Ascending aorta (tissue), 2 donors: ENCODE results near the gene CNIH2. TPM values are rescaled to one million over a fixed set of nuclear protein-coding genes. Genes with fewer than 3 reads are reported as not detected.

Source experiments
- DNase-seq, 2 donors: peaks; one replicate each; pipeline ENCODE4 v3.0.0-alpha.2; 2019; ENCODE audit warnings: low spot score in 2 of 2
- H3K27ac ChIP-seq, 2 donors: fragments of 200-600 bp; sonication (generic); one replicate each; pipeline ENCODE4 v1.5.1; 2016 to 2017; ENCODE audit warnings: mild to moderate bottlenecking in 1 of 2
- H3K27me3 ChIP-seq: fragments of 200-600 bp; sonication (generic); one replicate; pipeline ENCODE4 v1.5.1; 2017
- H3K36me3 ChIP-seq, 2 donors: fragments of 200-600 bp; sonication (generic); one replicate each; pipeline ENCODE4 v1.5.1; 2016
- H3K4me1 ChIP-seq, 2 donors: fragments of 200-600 bp; sonication (generic); one replicate each; pipeline ENCODE4 v1.5.1; 2016 to 2017; ENCODE audit warnings: mild to moderate bottlenecking in 1 of 2
- H3K4me3 ChIP-seq, 2 donors: fragments of 200-600 bp; sonication (generic); one replicate each; pipeline ENCODE4 v1.5.1; 2016 to 2017; ENCODE audit warnings: mild to moderate bottlenecking in 1 of 2
- H3K9me3 ChIP-seq, 2 donors: fragments of 200-600 bp; sonication (generic); one replicate each; pipeline ENCODE4 v1.5.1; 2016
- intact Hi-C: fragments of 100-400 bp; cut with DNase I; formaldehyde crosslinking; loops from one replicate; pipeline ENCODE4 v1.15.1; 2023
- total RNA-seq: library from RNA; depleted of rRNA; stranded (reverse); fragments of >200 nt; gene quantifications from one replicate; pipeline ENCODE4 v1.1.0, GENCODE V29; 2016
- TF ChIP-seq, protein P1 (sequence below), 3 experiments: fragments of 200-600 bp in 2 of 3; fragments of 450-650 bp in 1 of 3; sonication (generic) in 2 of 3; IDR thresholded peaks; one replicate each; pipeline ENCODE4 v1.5.1; 2016 to 2019; ENCODE audit warnings: antibody characterized with exemption in 3 of 3, mild to moderate bottlenecking in 1 of 3, moderate library complexity in 1 of 3

CNIH2 gene
- total RNA-seq = not detected

DNA sequence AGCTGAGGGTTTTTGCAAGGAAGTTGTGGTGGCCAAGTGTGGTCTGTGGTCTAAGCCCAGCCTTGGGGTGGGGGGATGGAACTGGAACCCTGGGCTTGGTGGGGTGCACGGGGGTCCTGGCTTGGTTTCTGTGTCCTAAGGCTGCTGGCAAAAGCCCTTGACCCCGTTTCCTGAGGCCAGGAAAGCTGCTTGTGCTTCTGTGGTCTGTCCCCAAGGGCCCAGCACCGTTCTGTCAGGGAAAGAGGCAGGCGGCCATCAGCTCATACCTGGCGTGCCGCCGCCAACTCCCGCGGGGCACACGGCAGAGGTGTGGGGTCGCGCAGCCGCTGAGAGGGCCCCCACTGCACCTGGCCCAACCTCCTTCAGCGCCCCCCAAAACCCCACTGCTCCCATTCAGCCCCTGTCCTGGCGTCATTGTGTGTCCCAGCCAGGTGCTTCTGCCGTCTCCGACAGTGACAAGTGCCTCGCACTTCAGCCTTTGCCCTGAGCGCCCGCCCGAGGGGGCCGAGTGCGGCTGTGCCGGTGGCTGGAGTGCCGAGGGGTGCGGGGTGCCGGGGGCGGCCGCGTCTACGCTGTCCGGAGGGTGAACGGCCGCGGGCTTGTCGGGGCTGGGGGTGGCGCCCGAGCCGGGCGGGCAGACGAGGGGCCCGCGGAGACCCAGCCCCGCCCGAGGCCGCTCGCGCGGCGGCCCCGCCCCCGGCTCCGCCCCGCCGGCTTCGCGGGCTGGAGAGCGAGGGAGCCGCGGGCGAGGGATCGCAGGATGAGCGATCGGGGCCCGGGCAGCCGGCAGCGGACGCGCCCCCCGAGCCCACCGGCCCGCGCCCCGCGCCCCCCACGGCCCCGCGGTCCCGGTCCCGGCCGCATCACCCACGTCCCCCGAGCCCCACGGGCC, at the start of gene CNIH2:
TSS of gene CNIH2 (plus strand) at position 705 of the 892 bp plus-strand sequence. CDS start 282 bp downstream, outside the sequence.
- peaks cover 2 to 17% of the 10 kb centered on the region in 2 donors for H3K4me1 ChIP-seq
- peaks cover 34 to 38% of the 10 kb centered on the region in 2 donors for H3K36me3 ChIP-seq
- peak within 1 kb of the TSS; percentile 42 to 56 for H3K4me3 ChIP-seq
- no peak for DNase-seq
- intact Hi-C loops = no loop called here
- no peaks in the 10 kb centered on the region for H3K9me3 ChIP-seq
- peak within 1 kb of the TSS; percentile 22 to 40 for H3K27ac ChIP-seq
- TF ChIP-seq, protein P1, sequence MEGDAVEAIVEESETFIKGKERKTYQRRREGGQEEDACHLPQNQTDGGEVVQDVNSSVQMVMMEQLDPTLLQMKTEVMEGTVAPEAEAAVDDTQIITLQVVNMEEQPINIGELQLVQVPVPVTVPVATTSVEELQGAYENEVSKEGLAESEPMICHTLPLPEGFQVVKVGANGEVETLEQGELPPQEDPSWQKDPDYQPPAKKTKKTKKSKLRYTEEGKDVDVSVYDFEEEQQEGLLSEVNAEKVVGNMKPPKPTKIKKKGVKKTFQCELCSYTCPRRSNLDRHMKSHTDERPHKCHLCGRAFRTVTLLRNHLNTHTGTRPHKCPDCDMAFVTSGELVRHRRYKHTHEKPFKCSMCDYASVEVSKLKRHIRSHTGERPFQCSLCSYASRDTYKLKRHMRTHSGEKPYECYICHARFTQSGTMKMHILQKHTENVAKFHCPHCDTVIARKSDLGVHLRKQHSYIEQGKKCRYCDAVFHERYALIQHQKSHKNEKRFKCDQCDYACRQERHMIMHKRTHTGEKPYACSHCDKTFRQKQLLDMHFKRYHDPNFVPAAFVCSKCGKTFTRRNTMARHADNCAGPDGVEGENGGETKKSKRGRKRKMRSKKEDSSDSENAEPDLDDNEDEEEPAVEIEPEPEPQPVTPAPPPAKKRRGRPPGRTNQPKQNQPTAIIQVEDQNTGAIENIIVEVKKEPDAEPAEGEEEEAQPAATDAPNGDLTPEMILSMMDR (IDR thresholded peaks at IDR 0.05) = no peak
- no peaks in the 10 kb centered on the region for H3K27me3 ChIP-seq

DNA sequence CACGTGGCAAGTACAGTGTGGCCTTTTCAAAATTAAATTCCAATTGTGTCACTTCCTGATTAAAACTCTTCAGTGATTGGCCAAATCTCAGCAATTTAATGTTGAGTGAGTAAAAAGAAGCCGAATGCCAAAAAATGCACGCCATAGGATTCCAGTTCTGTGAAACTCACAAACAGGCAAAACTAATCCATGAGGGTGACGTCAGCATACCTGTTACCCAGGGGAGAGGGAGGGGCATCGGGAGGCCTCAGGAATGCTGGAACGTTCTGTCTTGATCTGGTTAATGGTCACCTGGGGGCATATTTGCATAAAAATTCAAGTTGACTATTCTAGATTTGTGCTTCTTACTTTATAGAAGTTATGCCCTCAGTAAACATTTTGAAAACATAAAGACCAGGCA, 49.5 kb upstream of the CNIH2 start:
- no peak overlapping the region for H3K4me3 ChIP-seq
- intact Hi-C loops = no loop called here
- no peak overlapping the region for H3K27ac ChIP-seq
- H3K27me3 ChIP-seq = no peaks in the 10 kb centered on the region
- H3K9me3 ChIP-seq = no peaks in the 10 kb centered on the region
- TF ChIP-seq, protein P1 (IDR thresholded peaks at IDR 0.05) = no peak
- no peak for DNase-seq
- no peaks in the 10 kb centered on the region for H3K4me1 ChIP-seq
- H3K36me3 ChIP-seq = peaks cover 49 to 72% of the 10 kb centered on the region in 2 donors

DNA sequence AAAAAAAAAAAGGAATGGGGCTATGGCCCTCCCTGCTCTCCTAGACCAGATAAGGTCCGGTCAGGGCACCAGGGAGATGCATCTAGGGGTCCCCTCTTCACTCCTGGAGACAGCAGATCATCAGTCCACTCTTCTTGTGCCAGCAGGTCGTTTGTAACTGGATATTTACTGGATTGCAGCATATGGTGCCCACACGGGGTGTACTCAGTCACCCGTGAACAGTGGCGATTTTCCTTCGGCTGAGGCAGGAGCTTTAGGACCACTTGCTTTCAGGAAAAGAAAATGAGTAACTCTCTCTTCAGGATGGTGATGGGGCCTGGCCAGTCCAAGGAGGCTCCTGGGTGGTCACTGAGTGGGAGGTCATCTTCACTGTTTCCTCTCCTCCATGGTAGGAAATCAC, 47.8 kb upstream of the CNIH2 start:
- Histone ChIP-seq H3K4me3 (no peak overlapping the region), H3K4me1 (no peaks in the 10 kb centered on the region), H3K36me3 (peaks cover 64 to 72% of the 10 kb centered on the region in 2 donors), H3K9me3 (no peaks in the 10 kb centered on the region), H3K27me3 (no peaks in the 10 kb centered on the region), H3K27ac (no peak overlapping the region)
- intact Hi-C loops = no loop called here
- TF ChIP-seq, protein P1 (IDR thresholded peaks at IDR 0.05) = no peak
- DNase-seq = no peak

DNA sequence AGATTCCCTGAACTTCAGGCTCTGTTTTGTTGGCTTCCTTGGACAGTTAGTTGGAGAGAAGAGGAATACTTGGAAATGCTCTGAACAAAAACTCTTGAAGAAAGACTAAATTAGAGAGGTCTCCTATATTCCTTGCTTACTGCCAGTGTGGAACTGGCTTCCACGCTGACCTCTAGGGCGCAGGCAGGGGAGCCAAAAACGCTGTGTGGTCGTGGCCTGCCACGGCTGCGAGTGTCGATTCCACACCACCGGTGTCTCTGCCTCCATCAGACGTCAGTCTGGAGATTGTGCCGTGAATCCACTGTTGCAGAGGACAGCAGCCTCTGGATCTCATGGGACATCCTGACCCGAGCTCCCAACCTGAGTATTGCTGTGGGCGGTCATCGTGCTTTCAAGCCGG, 47.0 kb upstream of the CNIH2 start:
- TF ChIP-seq, protein P1 (IDR thresholded peaks at IDR 0.05) = no peak
- peaks cover 72 to 79% of the 10 kb centered on the region in 2 donors for H3K36me3 ChIP-seq
- intact Hi-C loops = no loop called here

DNA sequence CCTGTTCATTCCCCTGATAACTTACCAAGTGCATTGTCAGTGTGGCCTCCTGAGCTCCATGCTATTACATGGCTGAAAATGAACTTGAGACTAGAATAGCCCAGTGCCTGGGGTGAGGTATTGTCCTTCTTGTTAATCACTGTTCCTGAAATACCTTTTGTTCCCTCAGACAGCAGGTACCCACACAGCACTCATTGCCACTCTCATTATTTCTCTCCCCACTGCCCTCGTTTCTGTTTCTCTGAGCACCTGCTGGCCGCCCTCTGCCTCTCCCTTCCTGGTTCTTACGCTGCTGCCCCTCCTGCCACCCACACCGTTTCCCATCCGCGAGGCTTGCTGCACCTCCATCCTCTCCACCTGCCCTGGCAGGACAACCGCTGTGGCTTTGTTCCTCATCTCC, 46.4 kb upstream of the CNIH2 start:
- intact Hi-C loops = no loop called here
- Histone ChIP-seq H3K27me3 (no peaks in the 10 kb centered on the region), H3K27ac (no peak overlapping the region), H3K4me1 (no peaks in the 10 kb centered on the region), H3K36me3 (peaks cover 78 to 85% of the 10 kb centered on the region in 2 donors), H3K9me3 (no peaks in the 10 kb centered on the region), H3K4me3 (no peak overlapping the region)
- DNase-seq = no peak
- TF ChIP-seq, protein P1 (IDR thresholded peaks at IDR 0.05) = no peak

More for the DNA sequence above, 47.0 kb upstream of the CNIH2 start:
- no peaks in the 10 kb centered on the region for H3K27me3 ChIP-seq
- H3K4me1 ChIP-seq = no peaks in the 10 kb centered on the region
- H3K4me3 ChIP-seq = no peak overlapping the region
- DNase-seq = no peak
- no peaks in the 10 kb centered on the region for H3K9me3 ChIP-seq
- H3K27ac ChIP-seq = no peak overlapping the region
